ENCODE data around the gene ALG1. TPM values are rescaled to one million over a fixed set of nuclear protein-coding genes. Genes with fewer than 3 reads are reported as not detected.
"Not testable (repeated sequence)": the region's sequence is repeated elsewhere in the genome, so short reads cannot be mapped to it uniquely, and the experiment has no call there.

Gene ALG1
- total and polyA plus RNA-seq, 9 donors = 10.1 to 13.6 (median 12.8) TPM

DNA sequence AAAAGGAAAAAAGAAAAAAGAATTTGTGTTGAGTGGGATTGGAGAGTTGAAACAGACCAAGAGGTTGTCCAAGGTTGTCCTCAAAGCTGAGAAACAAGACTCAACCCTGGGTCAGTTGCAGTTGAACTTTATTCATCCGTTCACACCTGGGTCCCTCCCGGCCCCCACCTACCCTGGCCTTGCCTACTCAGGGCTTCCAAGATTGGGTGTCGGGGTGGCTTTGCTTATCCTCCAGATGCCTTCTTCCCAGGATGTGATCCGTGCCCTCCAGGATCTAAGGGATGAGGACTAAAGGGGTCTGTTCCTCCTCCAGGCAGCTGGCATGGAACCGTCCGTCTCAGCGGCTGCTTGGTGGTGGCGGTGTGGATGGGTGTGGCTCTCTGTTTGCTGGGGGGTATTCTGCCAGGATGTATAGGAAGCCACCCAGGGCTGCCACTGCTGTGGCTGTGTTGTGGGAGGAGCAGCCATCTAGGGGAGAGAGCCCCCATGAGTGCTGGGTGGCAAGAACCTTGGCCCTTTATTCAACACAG lies 27.6 kb upstream of the ALG1 start:
- Histone ChIP-seq H3K27me3 (ENCODE audit: control insufficient read depth, insufficient read depth, low read length) (no peaks in the 10 kb centered on the region), H3K4me3 (ENCODE audit: low read length) (no peak overlapping the region), H3K27ac (ENCODE audit: low read length) (no peak overlapping the region), H3K36me3 (ENCODE audit: control insufficient read depth, insufficient read depth, low read length) (no peaks in the 10 kb centered on the region), H3K4me1 (ENCODE audit: control insufficient read depth, insufficient read depth, low read length) (no peaks in the 10 kb centered on the region), H3K9me3 (replicated peaks; ENCODE audit: control insufficient read depth, low read depth, low read length) (no peaks in the 10 kb centered on the region)
- 85% methylated on average over 4 of the region's 8 CpGs for WGBS (ENCODE audit: insufficient coverage)
- DNase-seq = no peak

DNA sequence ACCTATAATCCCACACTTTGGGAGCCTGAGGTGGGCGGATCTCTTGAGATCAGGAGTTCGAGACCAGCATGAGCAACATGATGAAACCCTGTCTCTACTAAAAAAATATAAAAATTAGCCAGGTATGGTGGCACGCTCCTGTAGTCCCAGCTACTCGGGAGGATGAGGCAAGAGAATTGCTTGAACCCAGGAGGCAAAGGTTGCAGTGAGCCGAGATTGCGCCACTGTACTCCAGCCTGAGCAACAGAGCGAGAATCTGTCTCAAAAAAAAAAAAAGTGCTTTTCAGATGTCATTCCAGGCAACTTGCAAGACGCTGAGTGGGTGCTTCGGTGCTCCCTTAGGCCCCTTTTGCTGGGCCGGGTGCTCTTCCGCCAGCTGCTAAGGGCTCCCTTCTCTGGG lies 27.1 kb upstream of the ALG1 start:
- 96% methylated on average over 10 of the region's 11 CpGs for WGBS (ENCODE audit: insufficient coverage)

GRCh38 chr16:5045499-5046115 lies 26.0 kb upstream of the ALG1 start:
- H3K4me1 ChIP-seq (ENCODE audit: control insufficient read depth, insufficient read depth, low read length) = no peaks in the 10 kb centered on the region
- WGBS (ENCODE audit: insufficient coverage) = 92% methylated on average over 8 of the region's 10 CpGs
- no peaks in the 10 kb centered on the region for H3K9me3 ChIP-seq (replicated peaks; ENCODE audit: control insufficient read depth, low read depth, low read length)
- no peak overlapping the region for H3K4me3 ChIP-seq (ENCODE audit: low read length)
- no peaks in the 10 kb centered on the region for H3K36me3 ChIP-seq (ENCODE audit: control insufficient read depth, insufficient read depth, low read length)
- no peak for DNase-seq
- no peaks in the 10 kb centered on the region for H3K27me3 ChIP-seq (ENCODE audit: control insufficient read depth, insufficient read depth, low read length)
- H3K27ac ChIP-seq (ENCODE audit: low read length) = no peak overlapping the region

More for the DNA sequence above, 27.1 kb upstream of the ALG1 start:
- not testable (repeated sequence) for H3K27me3 ChIP-seq (ENCODE audit: control insufficient read depth, insufficient read depth, low read length); H3K36me3 ChIP-seq (ENCODE audit: control insufficient read depth, insufficient read depth, low read length); H3K4me3 ChIP-seq (ENCODE audit: low read length); H3K27ac ChIP-seq (ENCODE audit: low read length); H3K4me1 ChIP-seq (ENCODE audit: control insufficient read depth, insufficient read depth, low read length); H3K9me3 ChIP-seq (replicated peaks; ENCODE audit: control insufficient read depth, low read depth, low read length); DNase-seq

- Histone ChIP-seq H3K27me3 (ENCODE audit: control insufficient read depth, insufficient read depth, low read length) (no peaks in the 10 kb centered on the region), H3K4me1 (ENCODE audit: control insufficient read depth, insufficient read depth, low read length) (no peaks in the 10 kb centered on the region), H3K27ac (ENCODE audit: low read length) (no peak overlapping the region), H3K9me3 (replicated peaks; ENCODE audit: control insufficient read depth, low read depth, low read length) (no peaks in the 10 kb centered on the region), H3K4me3 (ENCODE audit: low read length) (no peak overlapping the region), H3K36me3 (ENCODE audit: control insufficient read depth, insufficient read depth, low read length) (no peaks in the 10 kb centered on the region)
- no CpG with 5 or more reads among the region's 2 CpGs for WGBS (ENCODE audit: insufficient coverage)
- DNase-seq = no peak
These were observed 24.7 kb upstream of the ALG1 start for GRCh38 chr16:5046914-5047313.

- WGBS (ENCODE audit: insufficient coverage) = 81% methylated on average over 10 of the region's 16 CpGs
- H3K4me1 ChIP-seq (ENCODE audit: control insufficient read depth, insufficient read depth, low read length) = no peaks in the 10 kb centered on the region
- H3K27me3 ChIP-seq (ENCODE audit: control insufficient read depth, insufficient read depth, low read length) = no peaks in the 10 kb centered on the region
These were observed 16.5 kb upstream of the ALG1 start for GRCh38 chr16:5054876-5055865.

GRCh38 chr16:5056352-5056751 lies 15.3 kb upstream of the ALG1 start:
- no peak overlapping the region for H3K27ac ChIP-seq (ENCODE audit: low read length)
- no peaks in the 10 kb centered on the region for H3K9me3 ChIP-seq (replicated peaks; ENCODE audit: control insufficient read depth, low read depth, low read length)
- no peak for DNase-seq
- H3K4me1 ChIP-seq (ENCODE audit: control insufficient read depth, insufficient read depth, low read length) = no peaks in the 10 kb centered on the region
- H3K27me3 ChIP-seq (ENCODE audit: control insufficient read depth, insufficient read depth, low read length) = no peaks in the 10 kb centered on the region
- H3K4me3 ChIP-seq (ENCODE audit: low read length) = no peak overlapping the region
- WGBS (ENCODE audit: insufficient coverage) = 11% methylated on average over 10 of the region's 11 CpGs
- no peaks in the 10 kb centered on the region for H3K36me3 ChIP-seq (ENCODE audit: control insufficient read depth, insufficient read depth, low read length)

More at GRCh38 chr16:5054876-5055865, 16.5 kb upstream of the ALG1 start:
- no peak overlapping the region for H3K4me3 ChIP-seq (ENCODE audit: low read length)
- DNase-seq = no peak
- H3K36me3 ChIP-seq (ENCODE audit: control insufficient read depth, insufficient read depth, low read length) = no peaks in the 10 kb centered on the region
- H3K27ac ChIP-seq (ENCODE audit: low read length) = no peak overlapping the region
- no peaks in the 10 kb centered on the region for H3K9me3 ChIP-seq (replicated peaks; ENCODE audit: control insufficient read depth, low read depth, low read length)

DNA sequence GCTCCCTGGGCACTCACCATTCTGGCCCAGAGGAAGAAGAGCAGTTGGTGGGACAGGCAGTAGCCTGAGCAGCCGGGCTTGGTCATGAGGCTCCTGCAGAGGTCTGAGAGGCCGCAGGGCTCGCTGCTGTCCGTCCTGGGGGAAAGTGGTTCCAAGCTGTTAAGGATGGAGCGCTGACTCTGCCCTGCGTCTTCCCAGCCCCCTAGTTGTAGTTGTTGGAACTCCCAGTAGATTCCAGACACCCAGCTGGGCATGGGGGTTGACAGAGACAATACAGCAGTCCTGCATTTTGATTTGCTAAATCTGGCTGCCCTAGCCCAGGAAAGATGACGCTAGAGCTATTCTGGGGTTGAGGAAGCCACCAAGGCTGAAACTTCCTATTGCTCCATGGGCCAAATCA lies 13.2 kb upstream of the ALG1 start:
- Histone ChIP-seq H3K4me1 (ENCODE audit: control insufficient read depth, insufficient read depth, low read length) (no peaks in the 10 kb centered on the region), H3K9me3 (replicated peaks; ENCODE audit: control insufficient read depth, low read depth, low read length) (no peaks in the 10 kb centered on the region), H3K27ac (ENCODE audit: low read length) (no peak overlapping the region), H3K4me3 (ENCODE audit: low read length) (no peak overlapping the region), H3K36me3 (ENCODE audit: control insufficient read depth, insufficient read depth, low read length) (no peaks in the 10 kb centered on the region), H3K27me3 (ENCODE audit: control insufficient read depth, insufficient read depth, low read length) (no peaks in the 10 kb centered on the region)
- peak; percentile 47 for DNase-seq
- WGBS (ENCODE audit: insufficient coverage) = 19% methylated on average over 2 of the region's 7 CpGs

GRCh38 chr16:5059386-5060072 lies 12.1 kb upstream of the ALG1 start:
- no peak overlapping the region for H3K27ac ChIP-seq (ENCODE audit: low read length)
- no peak for DNase-seq
- 35% methylated on average over 5 of the region's 6 CpGs for WGBS (ENCODE audit: insufficient coverage)

GRCh38 chr16:5060073-5060641 lies 11.5 kb upstream of the ALG1 start:
- H3K4me3 ChIP-seq (ENCODE audit: low read length) = no peak overlapping the region
- H3K27ac ChIP-seq (ENCODE audit: low read length) = no peak overlapping the region
- H3K9me3 ChIP-seq (replicated peaks; ENCODE audit: control insufficient read depth, low read depth, low read length) = no peaks in the 10 kb centered on the region
- DNase-seq = no peak
- WGBS (ENCODE audit: insufficient coverage) = 56% methylated on average over 7 of the region's 10 CpGs
- no peaks in the 10 kb centered on the region for H3K36me3 ChIP-seq (ENCODE audit: control insufficient read depth, insufficient read depth, low read length)
- H3K4me1 ChIP-seq (ENCODE audit: control insufficient read depth, insufficient read depth, low read length) = no peaks in the 10 kb centered on the region
- no peaks in the 10 kb centered on the region for H3K27me3 ChIP-seq (ENCODE audit: control insufficient read depth, insufficient read depth, low read length)

More at GRCh38 chr16:5059386-5060072, 12.1 kb upstream of the ALG1 start:
- Histone ChIP-seq H3K4me3 (ENCODE audit: low read length) (no peak overlapping the region), H3K36me3 (ENCODE audit: control insufficient read depth, insufficient read depth, low read length) (no peaks in the 10 kb centered on the region), H3K4me1 (ENCODE audit: control insufficient read depth, insufficient read depth, low read length) (no peaks in the 10 kb centered on the region), H3K9me3 (replicated peaks; ENCODE audit: control insufficient read depth, low read depth, low read length) (no peaks in the 10 kb centered on the region), H3K27me3 (ENCODE audit: control insufficient read depth, insufficient read depth, low read length) (no peaks in the 10 kb centered on the region)

All from muscle of leg (tissue), 11 donors.